NCI-H345 (cell line): ENCODE measurements around the gene IFT43.

Experiments used
- DNase-seq: peaks from one replicate; lab custom pipeline; 2025; lab: John Stamatoyannopoulos, UW

IFT43 gene

DNA sequence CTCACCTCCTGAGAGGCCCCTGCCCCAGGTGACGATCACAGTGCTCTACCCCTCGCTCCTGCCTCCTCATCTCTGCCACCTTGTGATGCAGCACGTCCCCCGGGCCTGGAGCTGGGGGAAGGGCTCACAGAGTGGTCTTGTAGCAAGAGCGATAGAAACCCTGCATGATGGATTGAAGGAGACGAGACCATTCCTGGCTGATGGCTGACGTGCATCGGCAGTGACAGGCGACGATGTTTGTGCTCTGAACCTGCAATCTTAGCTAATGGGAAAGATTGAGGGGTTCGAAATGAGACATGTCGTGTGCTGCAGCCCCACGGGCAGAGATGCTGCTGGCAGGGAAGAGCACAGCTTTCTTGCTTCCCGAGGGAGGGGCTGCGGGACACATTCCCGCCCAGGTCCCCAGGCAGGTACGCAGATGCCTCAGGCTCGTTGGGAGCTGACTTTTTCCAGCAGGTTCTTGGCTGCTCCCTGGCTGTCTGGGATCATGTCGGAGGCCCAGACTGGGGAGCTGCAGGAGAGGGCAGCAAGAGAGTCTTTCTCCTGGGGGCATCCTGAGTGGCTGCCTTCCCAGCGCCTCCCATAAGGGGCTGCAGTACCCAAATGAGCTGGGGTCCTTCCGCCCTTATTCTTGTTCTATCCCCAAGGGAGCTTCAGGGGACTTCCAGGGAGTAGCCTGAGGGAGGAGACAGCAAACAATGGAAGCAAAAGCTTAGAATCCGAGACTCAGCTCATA lies 127.5 kb downstream of the IFT43 start:
- no peak for DNase-seq

DNA sequence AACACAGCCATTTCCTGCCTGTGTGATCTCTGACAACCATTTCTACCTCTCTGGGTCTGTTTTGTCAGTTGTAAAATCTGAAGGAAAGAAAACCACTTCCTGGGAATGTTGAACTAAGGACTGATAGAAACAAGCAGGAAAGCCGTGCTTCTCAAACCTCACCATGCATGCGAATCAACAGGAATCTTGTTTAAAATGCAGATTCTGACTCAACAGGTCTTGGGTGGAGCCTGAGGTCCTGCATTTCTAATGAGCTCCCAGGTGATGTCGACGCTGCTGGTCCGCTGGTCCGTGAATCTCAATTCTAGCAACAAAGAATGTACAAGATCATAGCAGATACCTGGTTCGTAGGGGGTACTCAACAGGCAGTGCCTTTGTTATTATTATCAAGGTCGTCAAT lies 128.1 kb downstream of the IFT43 start:
- no peak for DNase-seq

- DNase-seq, result no peak
These were observed 129.5 kb downstream of the IFT43 start for GRCh38 chr14:76115010-76115422.

GRCh38 chr14:76117789-76118484 lies 132.4 kb downstream of the IFT43 start:
- DNase-seq, result peak; percentile 88

GRCh38 chr14:76118594-76118993 lies 133.0 kb downstream of the IFT43 start:
- DNase-seq, result no peak

DNA sequence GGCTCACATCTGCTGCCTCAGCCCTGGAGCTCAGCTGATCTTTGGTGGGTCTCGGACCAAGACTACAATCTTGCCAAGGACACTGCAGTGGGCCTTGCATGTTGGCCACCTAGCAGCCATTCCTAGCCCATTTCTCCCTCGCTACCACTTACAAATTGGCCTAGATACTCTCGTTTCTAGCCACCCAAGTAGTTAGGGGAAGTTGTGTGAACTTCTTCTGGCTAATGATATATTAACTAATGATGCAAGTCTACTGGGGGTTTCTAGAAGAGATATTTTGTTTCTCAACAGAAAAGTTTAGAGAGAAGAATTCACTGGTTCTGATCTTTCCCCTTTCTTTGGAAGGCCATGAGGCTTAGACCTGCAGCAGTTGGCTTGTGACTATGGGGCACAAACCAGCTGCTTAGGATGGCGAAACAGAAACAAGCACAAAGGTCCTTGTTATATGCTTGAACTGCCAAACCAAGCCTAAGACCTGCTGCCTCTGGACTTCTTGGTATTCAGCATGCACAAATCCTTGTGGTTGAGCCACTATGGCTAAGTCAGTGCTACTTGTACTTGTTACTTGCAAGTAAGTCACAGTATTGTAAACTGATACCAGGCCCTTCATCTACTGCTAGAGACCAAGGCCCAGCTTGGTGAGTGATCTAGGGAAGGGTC lies 135.7 kb downstream of the IFT43 start:
- DNase-seq, result no peak

DNA sequence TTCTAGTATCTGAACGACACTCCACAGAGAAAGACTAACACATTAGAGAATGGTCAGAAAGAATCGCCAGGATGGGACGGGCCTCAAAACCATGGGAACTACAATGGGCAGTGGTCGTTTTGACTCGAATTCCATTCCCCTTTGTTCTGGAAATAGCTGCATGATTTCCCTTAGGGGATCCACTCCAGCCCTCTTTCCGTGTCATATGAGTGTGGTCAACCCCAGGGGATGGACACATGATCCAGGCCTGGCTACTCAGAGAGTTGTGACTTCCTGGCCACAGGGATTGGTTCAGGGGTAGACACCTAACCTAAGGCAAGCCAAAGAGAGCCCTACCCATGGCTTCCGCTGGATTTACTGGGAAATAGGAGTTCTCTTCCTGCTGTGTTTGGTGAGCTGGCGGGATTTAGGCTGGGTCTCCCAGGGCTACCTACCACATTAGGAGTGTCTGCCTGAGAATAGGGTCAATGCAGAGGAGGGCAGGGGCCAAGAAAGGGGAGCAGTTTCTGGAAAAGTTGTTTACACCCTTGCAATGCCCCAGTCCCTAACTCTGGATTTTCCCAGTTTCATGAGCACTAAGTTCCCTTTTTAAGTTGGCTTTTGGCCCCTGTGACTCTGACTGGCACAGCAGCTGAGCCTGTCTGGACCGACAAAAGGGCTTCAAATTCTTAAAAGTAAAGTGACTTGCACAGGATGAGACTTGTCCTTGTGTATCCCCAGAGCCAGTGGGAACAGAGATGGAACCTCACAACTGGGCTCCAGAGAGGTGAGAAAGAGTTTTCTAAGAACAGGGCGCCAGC lies 138.1 kb downstream of the IFT43 start:
- DNase-seq, result no peak

GRCh38 chr14:76125511-76125910 lies 139.9 kb downstream of the IFT43 start:
- DNase-seq, result no peak

DNA sequence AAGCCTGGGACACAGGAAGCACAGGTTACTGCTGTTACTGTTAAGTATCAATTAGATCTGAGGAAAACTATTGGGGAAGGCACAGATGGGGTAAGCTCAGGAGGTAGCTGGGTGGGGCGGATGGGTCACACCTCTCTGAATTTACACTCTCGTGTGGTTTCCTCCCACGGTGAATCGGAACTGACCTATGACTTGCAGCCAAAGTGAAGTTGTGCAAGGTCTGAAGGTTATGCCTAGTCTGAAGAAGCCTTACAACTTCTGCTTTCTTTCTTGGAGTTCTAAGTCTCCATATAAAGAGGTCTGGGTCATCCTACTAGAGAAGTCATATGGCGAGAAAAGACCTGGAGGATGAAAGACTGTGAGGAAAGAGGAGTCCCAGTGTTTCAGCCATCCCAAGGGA lies 140.5 kb downstream of the IFT43 start:
- DNase-seq, result no peak

DNA sequence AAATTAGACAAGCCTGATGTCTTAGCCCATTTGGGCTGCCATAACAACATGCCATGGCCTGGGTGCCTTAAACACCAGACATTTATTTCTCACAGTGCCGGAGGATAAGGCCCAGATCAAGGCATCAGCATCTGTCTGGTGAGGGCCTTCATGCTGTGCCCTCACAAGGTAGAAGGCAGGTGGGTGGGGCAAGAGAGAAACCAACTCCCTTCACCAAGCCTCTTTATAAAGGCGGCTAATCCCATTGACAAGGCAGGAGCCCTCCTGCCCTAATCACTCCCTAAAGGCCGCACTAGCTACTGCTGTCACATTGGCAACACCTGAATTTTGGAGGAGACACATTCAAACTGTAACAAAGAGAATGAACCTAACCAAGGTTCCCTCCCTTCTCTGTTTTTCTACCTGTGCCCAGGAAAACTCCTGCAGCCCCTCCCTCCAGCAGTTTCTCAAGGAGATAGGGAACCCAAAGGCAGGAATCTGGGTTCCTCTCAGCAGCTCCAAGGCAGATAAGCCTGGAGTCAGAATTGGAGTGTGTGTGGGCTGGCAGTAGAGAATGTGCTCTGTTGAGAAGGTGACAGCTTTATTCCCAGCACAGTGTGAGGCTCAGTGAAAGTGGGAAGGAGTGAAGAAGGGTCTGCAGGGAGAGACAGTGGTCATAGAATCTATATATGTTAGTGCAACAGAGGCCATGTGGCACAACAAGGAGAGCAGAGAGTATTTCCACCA lies 144.5 kb downstream of the IFT43 start:
- no peak for DNase-seq

GRCh38 chr14:76131071-76131965 lies 145.8 kb downstream of the IFT43 start:
- DNase-seq, result no peak

GRCh38 chr14:76133103-76133502 lies 147.5 kb downstream of the IFT43 start:
- DNase-seq, result no peak
